Right lobe of liver (tissue), 4 donors: Measurements from ENCODE around the gene CSTF1.

ENCODE experiments used
- CTCF ChIP-seq, 4 donors: fragments of 200-600 bp in 3 of 4; fragments of 450-650 bp in 1 of 4; IDR thresholded peaks; one replicate each; pipeline versions ENCODE4 v1.5.1 to v1.8.0; 2016 to 2022; ENCODE audit warnings: antibody characterized with exemption in 4 of 4, mild to moderate bottlenecking in 2 of 4
- POLR2A ChIP-seq: fragments of 450-650 bp; IDR thresholded peaks from one replicate; pipeline ENCODE4 v1.6.1; 2017; ENCODE audit warnings: antibody characterized with exemption, mild to moderate bottlenecking
- donor health status: DM: no; HTN: no; CAD: no.
- donor health status: DM: no; HTN: no; CAD: no.
- donor health status: DM: no; HTN: yes; CAD: no.

GRCh38 chr20:56427797-56428196, 35.4 kb downstream of the CSTF1 start:
- no peak for TF ChIP-seq POLR2A
- no peak for TF ChIP-seq CTCF (IDR thresholded peaks at IDR 0.05)
